GM18951 (cell line): ENCODE measurements around the gene ZNF507.
"Not testable (repeated sequence)": the region's sequence is repeated elsewhere in the genome, so short reads cannot be mapped to it uniquely, and the experiment has no call there.

Experiments
- POLR2A ChIP-seq: IDR thresholded peaks from 4 replicates; pipeline ENCODE4 v1.6.1; 2011; ENCODE audit warnings: mild to moderate bottlenecking; ENCODE audit not compliant: insufficient read length, insufficient read depth; ENCODE audit errors: extremely low read depth
- in situ Hi-C: fragments of 300-500 bp; cut with MboI; formaldehyde crosslinking; loops from one replicate; pipeline ENCODE4 v1.12.0; 2022; ENCODE audit warnings: low sequenced_read_pairs, mixed read lengths, inconsistent platforms; ENCODE audit not compliant: unreplicated experiment

Gene ZNF507

GRCh38 chr19:32364040-32364439 is 18.6 kb downstream of the ZNF507 start:
- TF ChIP-seq POLR2A = no peak
- in situ Hi-C loops = no loop called here

GRCh38 chr19:32367063-32367462 is 21.7 kb downstream of the ZNF507 start:
- TF ChIP-seq POLR2A = no peak
- in situ Hi-C loops = no loop called here

DNA sequence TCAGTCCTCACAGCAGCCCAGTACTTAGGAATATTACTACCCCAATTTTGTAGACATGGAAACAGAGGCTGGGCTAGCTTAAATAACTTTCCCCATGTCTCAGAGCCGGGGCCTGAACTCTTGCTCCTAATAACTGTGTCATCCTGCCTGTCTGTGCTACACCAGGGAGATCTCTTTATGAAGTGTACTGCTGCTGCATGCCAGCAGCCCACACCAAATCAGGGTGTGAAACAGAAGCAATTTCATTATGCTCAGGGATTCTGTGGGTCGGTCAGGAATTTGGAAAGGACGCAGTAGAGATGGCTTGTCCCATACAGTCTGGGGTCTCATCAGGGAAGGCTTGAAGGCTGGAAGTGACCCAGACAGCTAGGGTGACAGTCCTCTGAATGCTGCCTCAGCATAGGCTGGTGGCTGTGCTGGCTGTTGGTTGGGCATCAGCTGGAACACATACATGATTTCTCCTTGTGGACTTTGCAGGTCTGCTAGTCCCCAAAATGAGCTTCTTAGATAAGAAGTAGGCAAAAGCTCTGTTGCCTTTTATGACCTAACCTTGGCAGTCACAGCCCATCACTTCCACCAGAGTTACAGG is 22.6 kb downstream of the ZNF507 start:
- in situ Hi-C loops = no loop called here
- no peak for TF ChIP-seq POLR2A

DNA sequence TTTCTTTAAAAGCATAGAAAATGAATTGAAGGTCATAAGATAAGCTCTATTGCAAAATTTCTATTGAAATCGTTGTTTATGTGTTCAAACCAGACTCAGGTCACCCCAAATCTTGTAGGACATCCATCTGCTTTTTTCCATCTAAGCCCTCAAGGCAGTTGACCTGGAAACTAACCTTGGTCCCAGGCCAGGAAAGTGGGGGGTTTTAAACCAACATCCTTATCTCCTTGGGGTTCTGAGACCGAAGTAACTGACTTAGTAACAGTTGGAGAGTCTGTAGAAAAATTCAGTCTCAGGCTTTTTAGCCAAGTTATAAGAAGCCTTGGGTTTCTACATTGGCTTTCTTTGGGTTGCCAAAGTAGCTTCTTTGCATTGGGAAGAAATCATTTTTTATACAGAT is 23.4 kb downstream of the ZNF507 start:
- TF ChIP-seq POLR2A = no peak
- in situ Hi-C loops = no loop called here

DNA sequence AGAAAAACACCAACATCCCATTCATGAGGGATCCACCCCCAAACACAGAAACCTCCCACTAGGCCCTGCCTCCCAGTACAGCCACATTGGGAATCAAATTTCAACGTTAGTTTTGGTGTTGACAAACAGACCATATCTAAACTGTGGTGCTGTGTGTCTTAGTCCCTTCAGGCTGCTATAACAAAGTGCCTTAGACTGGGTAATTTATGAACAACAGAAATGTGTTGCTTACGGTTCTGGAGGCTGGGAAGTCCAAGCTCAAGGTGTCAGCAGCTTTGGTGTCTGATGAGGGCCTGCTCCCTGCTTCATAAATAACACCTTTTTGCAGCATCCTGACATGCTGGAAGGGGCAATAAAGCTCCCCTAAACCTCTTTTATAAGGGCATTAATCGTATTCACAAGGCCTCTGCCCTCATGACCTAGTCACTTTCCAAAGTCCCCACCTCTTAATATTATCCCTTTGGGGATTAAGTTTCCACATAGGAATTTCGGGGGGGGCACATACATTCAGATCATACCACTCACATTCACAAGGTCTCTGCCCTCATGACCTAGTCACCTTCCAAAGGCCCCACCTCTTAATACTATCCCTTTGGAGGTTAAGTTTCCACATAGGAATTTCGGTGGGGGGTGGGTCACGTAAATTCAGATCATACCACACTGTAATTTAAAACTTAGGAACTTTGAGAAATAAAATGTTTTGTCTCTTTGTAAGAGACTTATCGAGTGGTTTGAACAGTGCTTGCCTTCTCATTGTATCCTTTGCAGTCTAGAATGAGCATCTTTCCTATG is 27.5 kb downstream of the ZNF507 start:
- in situ Hi-C loops = no loop called here
- no peak for TF ChIP-seq POLR2A

DNA sequence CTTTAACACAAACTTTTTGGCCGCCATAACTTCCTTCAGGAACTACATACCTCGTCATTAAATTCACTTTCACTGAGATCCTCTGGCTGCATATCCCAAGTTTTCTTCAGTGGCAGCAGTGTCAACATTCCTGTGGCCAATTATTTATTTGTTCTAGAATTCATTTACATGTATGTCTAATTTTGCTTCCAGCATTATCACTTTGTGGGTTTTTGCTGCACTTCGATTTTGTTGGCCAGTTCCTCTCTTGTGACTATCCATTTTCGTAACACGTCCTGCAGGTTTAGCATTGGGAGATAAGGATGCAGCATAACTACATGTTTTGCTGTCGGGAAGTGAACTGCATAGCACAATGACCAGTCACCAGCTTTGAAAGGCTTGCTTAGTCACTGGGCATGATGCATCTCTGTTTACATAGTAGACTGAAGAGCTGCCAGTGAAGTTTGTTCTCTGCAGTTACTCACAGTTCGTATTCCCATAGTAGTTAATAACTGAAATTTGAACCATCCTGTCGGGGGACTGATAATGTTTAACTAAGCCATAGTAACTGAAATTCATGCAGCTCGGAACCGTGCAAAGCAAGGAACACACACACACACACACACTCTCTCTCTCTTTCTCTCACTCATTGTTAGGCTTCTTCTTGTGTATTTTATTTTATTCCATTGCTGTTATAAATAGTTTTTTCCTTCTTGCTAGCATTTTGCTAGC is 28.3 kb downstream of the ZNF507 start:
- in situ Hi-C loops = no loop called here
- no peak for TF ChIP-seq POLR2A

- in situ Hi-C loops = not testable (repeated sequence)
These were observed 29.0 kb downstream of the ZNF507 start for GRCh38 chr19:32374362-32374761.

DNA sequence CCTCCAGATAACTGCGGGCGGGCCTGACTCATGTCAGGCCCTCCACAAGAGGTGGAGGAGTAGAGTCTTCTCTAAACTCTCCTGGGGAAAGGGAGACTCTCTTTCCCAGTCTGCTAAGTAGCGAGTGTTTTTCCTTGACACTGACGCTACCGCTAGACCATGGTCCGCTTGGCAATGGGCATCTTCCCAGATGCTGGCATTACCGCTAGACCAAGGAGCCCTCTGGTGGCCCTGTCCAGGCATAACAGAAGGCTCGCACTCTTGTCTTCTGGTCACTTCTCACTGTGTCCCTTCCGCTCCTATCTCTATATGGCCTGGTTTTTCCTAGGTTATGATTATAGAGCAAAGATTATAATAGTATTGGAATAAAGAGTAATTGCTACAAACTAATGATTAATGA is 31.7 kb downstream of the ZNF507 start:
- in situ Hi-C loops = not testable (repeated sequence)

- no peak for TF ChIP-seq POLR2A
- in situ Hi-C loops = no loop called here
These were observed 34.9 kb downstream of the ZNF507 start for GRCh38 chr19:32380269-32380668.

GRCh38 chr19:32387701-32388392 is 42.4 kb downstream of the ZNF507 start:
- in situ Hi-C loops = no loop called here
- no peak for TF ChIP-seq POLR2A

GRCh38 chr19:32388393-32388855 is 43.0 kb downstream of the ZNF507 start:
- no peak for TF ChIP-seq POLR2A
- in situ Hi-C loops = no loop called here

DNA sequence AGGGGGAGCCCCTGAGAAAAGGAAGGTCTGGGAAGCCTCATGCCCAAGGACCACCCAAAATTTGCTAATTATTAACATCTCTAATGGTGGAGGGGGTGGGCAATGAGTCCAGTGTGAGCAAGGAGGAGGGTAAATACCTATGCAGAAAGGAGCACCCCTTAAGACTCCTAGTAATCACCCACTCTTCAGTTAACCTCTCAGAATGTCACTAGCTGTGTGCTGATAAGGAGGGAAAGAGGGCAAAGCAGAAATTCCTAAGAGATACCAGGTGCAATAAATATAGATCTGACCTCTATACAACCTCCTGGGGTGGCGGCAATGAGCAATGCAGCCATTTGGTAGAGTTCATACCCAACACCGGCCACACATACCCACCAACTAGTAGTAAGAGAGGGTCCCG is 47.5 kb downstream of the ZNF507 start:
- in situ Hi-C loops = no loop called here
- no peak for TF ChIP-seq POLR2A

DNA sequence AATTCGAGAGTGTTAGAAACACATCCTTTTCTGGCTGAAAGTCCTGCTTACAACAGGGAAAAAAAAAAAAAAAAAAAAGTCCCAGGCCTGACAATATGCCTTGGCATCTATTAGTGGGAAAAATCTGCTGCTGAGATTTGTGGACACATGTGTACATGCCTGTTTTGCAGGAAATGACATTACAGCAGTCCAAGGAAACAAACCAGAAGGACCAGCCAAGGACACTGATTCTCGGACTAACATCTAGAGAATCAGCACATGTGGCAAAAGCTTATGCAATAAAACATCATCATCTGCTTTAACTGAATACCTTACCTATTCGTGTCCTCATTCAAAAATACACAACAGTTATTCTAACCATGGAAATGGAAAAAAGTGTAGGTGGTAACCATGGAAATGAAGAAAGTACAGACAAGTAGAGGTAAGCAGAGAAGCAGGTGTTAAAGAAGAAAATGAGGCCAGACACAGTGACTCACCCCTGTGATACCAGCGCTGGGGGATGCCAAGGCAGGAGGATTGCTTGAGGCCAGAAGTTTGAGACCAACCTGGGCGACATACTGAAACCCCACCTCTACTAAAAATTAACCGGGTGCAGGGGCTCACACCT is 50.7 kb downstream of the ZNF507 start:
- no peak for TF ChIP-seq POLR2A
- in situ Hi-C loops = no loop called here
